GM12872 (cell line): ENCODE data around the gene RXFP4.

ENCODE experiments used
- TF ChIP-seq, protein P1 (sequence below): IDR thresholded peaks from 3 replicates; pipeline ENCODE4 v1.5.1; 2011; ENCODE audit warnings: low read depth, mild to moderate bottlenecking, low read length, moderate library complexity; ENCODE audit not compliant: insufficient read depth

RXFP4 gene

DNA sequence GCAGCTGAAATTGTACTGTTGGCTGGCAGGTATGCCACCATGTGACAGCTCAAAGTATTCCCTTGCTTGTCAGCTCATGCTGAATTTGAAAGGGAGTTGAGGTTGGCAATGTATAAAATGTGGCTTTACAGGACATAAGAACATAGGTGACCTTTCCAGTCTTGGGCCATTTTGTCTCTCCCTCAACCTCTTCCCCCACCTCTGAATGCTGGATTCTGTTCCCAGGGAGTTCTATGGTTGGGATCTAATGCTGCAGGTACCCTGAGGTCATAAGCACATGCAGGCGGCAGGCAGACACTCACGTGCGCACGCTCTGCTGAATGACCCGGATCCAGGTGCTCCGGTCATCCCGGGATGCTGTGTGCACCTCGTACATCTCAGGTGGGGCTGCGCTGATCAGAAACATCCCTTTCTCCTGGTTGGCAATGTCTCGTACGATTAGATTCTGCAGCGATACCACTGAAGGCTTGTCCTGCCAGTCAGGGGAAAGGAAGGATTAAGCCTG, 16.0 kb downstream of the RXFP4 start:
- TF ChIP-seq, protein P1, sequence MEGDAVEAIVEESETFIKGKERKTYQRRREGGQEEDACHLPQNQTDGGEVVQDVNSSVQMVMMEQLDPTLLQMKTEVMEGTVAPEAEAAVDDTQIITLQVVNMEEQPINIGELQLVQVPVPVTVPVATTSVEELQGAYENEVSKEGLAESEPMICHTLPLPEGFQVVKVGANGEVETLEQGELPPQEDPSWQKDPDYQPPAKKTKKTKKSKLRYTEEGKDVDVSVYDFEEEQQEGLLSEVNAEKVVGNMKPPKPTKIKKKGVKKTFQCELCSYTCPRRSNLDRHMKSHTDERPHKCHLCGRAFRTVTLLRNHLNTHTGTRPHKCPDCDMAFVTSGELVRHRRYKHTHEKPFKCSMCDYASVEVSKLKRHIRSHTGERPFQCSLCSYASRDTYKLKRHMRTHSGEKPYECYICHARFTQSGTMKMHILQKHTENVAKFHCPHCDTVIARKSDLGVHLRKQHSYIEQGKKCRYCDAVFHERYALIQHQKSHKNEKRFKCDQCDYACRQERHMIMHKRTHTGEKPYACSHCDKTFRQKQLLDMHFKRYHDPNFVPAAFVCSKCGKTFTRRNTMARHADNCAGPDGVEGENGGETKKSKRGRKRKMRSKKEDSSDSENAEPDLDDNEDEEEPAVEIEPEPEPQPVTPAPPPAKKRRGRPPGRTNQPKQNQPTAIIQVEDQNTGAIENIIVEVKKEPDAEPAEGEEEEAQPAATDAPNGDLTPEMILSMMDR = no peak

DNA sequence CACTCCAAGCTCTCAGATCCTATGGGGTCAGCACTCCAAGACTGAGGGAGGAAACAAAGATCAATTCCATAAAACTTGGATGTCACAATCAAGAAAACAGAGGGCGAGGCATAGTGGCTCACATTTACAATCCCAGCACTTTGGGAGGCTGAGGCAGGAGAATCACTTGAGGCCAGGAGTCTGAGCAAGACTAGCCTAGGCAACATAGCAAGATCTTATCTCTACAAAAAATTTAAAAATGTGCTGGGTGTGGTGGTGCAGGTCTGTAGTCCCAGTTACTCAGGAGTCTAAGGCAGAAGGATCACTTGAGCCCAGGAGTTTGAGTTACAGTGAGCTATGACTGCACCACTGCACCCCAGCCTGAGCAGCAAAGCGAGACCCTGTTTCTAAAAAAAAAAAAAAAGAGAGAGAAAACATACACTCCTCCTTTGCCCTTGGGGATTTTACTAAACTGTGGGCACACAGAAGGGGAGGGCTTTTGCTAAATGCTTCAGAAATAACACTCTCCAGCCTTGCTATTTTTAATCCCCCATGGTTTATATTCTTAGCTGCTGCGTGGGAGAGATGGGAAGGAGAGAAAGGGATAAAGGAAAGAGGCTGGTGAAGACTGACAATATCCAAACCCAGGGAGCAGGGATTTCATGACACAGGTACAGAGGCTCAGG, 18.8 kb downstream of the RXFP4 start:
- TF ChIP-seq, protein P1 = no peak

DNA sequence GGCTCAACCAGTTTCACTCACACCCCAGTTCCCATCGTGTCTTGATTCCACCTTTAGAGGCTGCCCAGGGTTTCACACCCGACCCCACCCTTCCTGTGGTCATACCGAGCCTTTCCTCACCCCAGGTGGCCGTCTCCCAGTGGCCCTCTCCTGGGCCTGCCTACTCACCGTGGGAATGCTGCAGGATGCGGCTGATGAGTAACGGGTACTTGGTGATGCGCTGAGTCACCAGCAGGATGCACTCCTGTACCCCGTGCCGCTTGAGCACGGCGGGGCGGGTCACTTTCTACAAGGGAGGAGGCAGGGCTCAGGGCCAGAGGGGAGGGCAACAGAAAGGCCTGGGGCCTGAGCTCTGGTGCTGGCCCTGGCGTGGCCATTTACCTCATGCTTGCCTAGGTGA, 20.5 kb downstream of the RXFP4 start:
- TF ChIP-seq, protein P1 = 0 out of 3 replicates have a peak, but pooled peaks have one; percentile 4

DNA sequence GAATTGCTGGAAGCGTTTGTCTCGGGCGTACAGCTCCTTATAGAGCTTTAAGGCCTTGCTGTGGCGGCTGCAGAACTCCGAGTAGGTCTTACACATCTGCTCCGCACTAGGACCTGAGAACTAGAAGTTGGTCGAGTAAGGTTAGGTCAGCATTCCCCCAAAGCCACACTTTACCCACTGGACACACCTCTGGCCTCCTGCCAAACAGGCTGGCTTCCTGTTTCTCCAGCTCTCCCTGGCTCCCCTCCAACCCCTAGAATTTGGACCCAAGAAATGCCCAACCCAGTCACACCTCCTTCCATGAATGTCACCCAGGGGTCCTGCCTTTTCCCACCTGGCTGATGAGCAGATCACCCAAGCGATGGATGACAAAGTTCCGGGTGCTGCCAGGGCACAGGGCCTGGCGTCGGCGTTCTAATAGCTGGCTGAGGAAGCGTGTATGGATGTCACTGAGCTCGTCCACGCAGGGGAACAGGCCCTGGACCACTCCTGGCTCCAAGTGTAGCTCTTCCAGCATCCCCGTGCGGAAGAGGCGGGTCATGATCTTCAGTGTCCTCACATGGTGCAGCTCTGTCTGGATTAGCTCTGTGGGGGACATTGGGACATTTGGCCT, 21.3 kb downstream of the RXFP4 start:
- TF ChIP-seq, protein P1 = no peak

DNA sequence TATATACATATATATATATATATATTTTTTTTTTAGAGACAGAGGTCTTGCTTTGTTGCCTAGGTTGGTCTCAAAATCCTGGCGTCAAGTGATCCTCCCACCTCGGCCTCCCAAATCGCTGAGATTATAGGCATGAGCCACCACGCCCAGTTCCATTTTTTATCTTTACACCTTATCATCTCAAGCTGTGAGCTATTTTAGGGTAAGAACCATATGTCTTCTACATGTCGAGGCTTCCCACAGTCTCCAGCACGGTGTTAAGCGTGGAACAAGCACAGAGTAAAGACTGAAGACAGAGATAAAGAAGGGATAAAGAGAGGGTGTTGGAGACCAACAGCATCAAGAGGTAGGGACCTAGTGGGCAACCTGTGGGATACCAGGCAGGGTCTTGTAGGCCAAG, 22.8 kb downstream of the RXFP4 start:
- TF ChIP-seq, protein P1 = no peak

DNA sequence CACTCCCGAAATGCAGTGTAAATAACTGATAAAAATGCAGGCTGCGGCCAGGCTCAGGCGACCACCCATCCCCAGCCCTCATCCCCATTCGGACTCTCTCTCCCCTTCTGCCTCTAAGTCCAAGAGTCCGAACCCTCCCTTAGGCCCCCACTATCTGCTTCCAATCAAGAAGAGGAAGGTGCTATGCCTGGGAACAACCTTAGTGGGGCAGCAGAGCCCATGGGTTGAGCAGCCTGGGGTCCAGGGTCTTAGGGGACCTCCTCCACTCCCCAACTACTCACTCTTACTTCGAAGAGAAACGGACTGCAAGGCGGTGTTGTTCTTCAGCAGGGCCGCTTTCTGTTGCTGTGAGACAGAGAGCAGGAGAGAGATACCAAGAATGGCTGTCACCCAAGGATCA, 24.7 kb downstream of the RXFP4 start:
- TF ChIP-seq, protein P1 = 0 out of 3 replicates have a peak, but pooled peaks have one; percentile 26

DNA sequence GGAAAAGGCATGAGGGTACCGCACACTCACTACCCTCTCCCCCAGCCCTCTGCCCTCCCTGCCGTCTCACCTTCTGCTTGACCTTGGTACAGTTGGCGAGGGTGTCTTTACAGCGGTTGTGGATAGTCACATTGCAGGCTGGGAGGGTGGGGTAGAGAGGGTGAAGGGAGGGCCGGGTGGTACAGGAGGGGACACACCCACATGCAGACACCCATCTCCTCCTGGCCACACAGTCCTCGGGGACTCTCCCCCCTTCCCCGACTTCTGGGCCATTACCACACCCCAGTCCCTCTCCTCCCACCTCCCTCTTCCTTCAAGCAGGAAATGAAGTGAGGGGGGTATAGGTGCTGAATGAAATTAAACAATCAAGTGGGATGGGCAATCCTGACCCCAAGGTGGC, 25.3 kb downstream of the RXFP4 start:
- TF ChIP-seq, protein P1 = no peak
